ENCODE measurements around the gene NUP98.
"Not testable (repeated sequence)": the region's sequence is repeated elsewhere in the genome, so short reads cannot be mapped to it uniquely, and the experiment has no call there.

GRCh38 chr11:3649374-3649773 lies 148.0 kb downstream of the NUP98 start:
- TF ChIP-seq CTCF, POLR2A (IDR thresholded peaks at IDR 0.05): not testable (repeated sequence)

Measured in right lobe of liver (tissue), 4 donors.